Astrocyte of the cerebellum (primary cell): ENCODE data around the gene KIR3DL3.
"Not testable (repeated sequence)": the region's sequence is repeated elsewhere in the genome, so short reads cannot be mapped to it uniquely, and the experiment has no call there.

Experiments
- DNase-seq: peaks from one replicate; pipeline ENCODE4 v3.0.0-alpha.2; 2011; ENCODE audit warnings: low read depth
- H3K4me3 ChIP-seq: 2 replicates; pipeline ENCODE4 v1.5.1; 2011; ENCODE audit warnings: mild to moderate bottlenecking, low read depth, low read length, moderate library complexity
- in situ Hi-C: cut with HindIII; loops from 2 replicates; pipeline ENCODE4 v1.10.0; 2017; ENCODE audit warnings: low sequenced_read_pairs
- TF ChIP-seq, protein P1 (sequence below): IDR thresholded peaks from 2 replicates; pipeline ENCODE4 v1.5.1; 2012; ENCODE audit warnings: low read length, low read depth, moderate library complexity, mild to moderate bottlenecking; ENCODE audit errors: missing control alignments

KIR3DL3 gene

GRCh38 chr19:54724142-54724541 lies at the start of gene KIR3DL3:
TSS of gene KIR3DL3 (plus strand) at chr19:54724442. CDS start at chr19:54724497, 55 bp downstream.
- in situ Hi-C loops, result no loop called here
- DNase-seq, result no peak
- no peak within 1 kb of the TSS for H3K4me3 ChIP-seq
- TF ChIP-seq, protein P1, sequence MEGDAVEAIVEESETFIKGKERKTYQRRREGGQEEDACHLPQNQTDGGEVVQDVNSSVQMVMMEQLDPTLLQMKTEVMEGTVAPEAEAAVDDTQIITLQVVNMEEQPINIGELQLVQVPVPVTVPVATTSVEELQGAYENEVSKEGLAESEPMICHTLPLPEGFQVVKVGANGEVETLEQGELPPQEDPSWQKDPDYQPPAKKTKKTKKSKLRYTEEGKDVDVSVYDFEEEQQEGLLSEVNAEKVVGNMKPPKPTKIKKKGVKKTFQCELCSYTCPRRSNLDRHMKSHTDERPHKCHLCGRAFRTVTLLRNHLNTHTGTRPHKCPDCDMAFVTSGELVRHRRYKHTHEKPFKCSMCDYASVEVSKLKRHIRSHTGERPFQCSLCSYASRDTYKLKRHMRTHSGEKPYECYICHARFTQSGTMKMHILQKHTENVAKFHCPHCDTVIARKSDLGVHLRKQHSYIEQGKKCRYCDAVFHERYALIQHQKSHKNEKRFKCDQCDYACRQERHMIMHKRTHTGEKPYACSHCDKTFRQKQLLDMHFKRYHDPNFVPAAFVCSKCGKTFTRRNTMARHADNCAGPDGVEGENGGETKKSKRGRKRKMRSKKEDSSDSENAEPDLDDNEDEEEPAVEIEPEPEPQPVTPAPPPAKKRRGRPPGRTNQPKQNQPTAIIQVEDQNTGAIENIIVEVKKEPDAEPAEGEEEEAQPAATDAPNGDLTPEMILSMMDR, result no peak

DNA sequence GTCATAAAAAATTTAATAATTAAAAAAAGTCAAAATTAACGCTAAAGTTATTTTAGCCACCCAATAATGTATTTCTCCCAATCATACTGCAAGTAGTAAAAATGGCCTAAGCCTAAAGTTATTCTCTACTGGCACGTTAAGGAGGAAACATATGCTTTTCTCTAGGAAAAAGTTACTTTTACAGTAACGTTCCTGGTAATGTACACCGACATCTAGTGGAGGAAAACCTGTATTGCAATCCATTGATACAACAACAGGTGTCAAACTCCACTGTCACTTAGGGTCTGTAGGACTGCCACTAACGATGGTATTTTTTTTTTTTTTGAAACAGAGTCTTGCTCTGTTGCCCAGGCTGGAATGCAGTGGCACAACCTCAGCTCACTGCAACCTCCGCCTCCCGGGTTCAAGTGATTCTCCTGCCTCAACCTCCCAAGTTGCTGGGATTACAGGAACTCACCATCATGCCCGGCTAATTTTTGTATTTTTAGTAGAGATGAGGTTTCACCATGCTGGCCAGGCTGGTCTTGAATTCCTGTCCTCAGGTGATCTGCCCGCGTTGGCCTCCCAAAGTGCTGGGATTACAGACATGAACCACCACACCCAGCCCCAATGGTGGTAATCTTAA lies 47.9 kb upstream of the KIR3DL3 start:
- H3K4me3 ChIP-seq, in situ Hi-C loops, DNase-seq: not testable (repeated sequence)
- TF ChIP-seq, protein P1, result peak; percentile 68

- H3K4me3 ChIP-seq, result no peak overlapping the region
- in situ Hi-C loops, result no loop called here
- TF ChIP-seq, protein P1, result no peak
- no peak for DNase-seq
Measured at GRCh38 chr19:54677217-54677616, 47.0 kb upstream of the KIR3DL3 start.

- H3K4me3 ChIP-seq, in situ Hi-C loops, DNase-seq: not testable (repeated sequence)
Measured at GRCh38 chr19:54681596-54681995, 42.6 kb upstream of the KIR3DL3 start.

DNA sequence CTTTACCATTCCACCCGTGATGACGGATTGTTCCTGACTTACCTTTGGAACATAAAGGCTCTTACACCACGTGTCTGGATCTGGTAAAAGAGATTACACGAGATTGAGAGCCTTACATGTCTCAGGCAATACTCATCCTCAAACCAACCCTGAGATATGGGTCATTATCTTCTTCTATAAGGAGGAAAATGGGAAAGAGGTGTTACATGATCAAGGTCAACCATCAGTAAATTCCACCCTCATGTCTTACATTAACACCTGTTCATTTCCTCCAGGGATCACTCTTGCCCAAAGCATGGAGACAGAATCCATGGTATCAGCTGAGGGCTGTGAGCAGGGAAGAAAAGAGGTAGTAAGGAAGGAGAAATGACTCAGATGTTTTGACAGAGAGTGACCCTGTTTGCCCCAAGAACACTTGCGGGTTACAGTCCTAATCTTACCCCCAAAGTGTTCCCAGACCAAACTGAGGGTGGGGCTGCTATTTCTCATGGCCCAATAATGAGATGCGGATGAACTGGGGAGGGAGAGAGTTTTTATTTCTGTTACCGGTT lies 41.9 kb upstream of the KIR3DL3 start:
- no peak for DNase-seq
- in situ Hi-C loops, result no loop called here
- TF ChIP-seq, protein P1, result no peak
- H3K4me3 ChIP-seq, result no peak overlapping the region

- in situ Hi-C loops, result no loop called here
- no peak overlapping the region for H3K4me3 ChIP-seq
- TF ChIP-seq, protein P1, result no peak
- no peak for DNase-seq
Measured at GRCh38 chr19:54684527-54684926, 39.7 kb upstream of the KIR3DL3 start.

GRCh38 chr19:54691582-54692297 lies 32.5 kb upstream of the KIR3DL3 start:
- DNase-seq, result no peak
- no peak overlapping the region for H3K4me3 ChIP-seq
- in situ Hi-C loops, result no loop called here
- TF ChIP-seq, protein P1, result no peak
